Loucy (cell line): ENCODE results near the gene SLC6A20.

Experiments used
- CTCF ChIP-seq: fragments of 200-600 bp; sonication (generic); conservative IDR thresholded peaks from 2 replicates; pipeline ENCODE4 v1.5.1; 2014; ENCODE audit warnings: mild to moderate bottlenecking, antibody characterized with exemption, low read length
- EZH2phosphoT487 ChIP-seq: fragments of 200-600 bp; IDR thresholded peaks from 2 replicates; pipeline ENCODE4 v1.6.1; 2018; ENCODE audit warnings: antibody characterized with exemption, mild to moderate bottlenecking, moderate library complexity, borderline replicate concordance

GRCh38 chr3:45777746-45778386 lies 18.5 kb downstream of the SLC6A20 start:
- no peak for TF ChIP-seq CTCF
- no peak for TF ChIP-seq EZH2phosphoT487
